Pancreas (tissue), 10 donors: Measurements from ENCODE around the gene CD83. TPM values are rescaled to one million over a fixed set of nuclear protein-coding genes. Genes with fewer than 3 reads are reported as not detected.

ENCODE experiments used
- ATAC-seq, 4 donors: fragments of 200-7000 bp; cut with Tn5 transposase; one replicate each; pipeline versions ENCODE4 v1.8.0 to v1.9.1; 2020; ENCODE audit warnings: mild to moderate bottlenecking in 4 of 4, moderate library complexity in 4 of 4
- DNase-seq, 6 donors: peaks; one replicate each; pipeline ENCODE4 v3.0.0-alpha.2; 2020
- FAIRE-seq: peaks from 2 replicates; lab custom pipeline; 2012; peaks lifted over from hg19 to GRCh38; lab: Jason Lieb, UNC
- H3K27ac ChIP-seq, 4 donors: fragments of 200-600 bp; sonication (generic); 1 replicate in 3 of 4; 2 replicates in 1 of 4; pipeline versions ENCODE4 v1.5.0 to v1.8.0; 2020
- H3K27me3 ChIP-seq, 4 donors: fragments of 200-600 bp; one replicate each; pipeline ENCODE4 v1.8.0; 2021
- H3K36me3 ChIP-seq, 3 donors: fragments of 200-600 bp; sonication (generic) in 1 of 3; one replicate each; pipeline versions ENCODE4 v1.5.0 to v1.8.0; 2020 to 2021
- H3K4me1 ChIP-seq, 3 donors: fragments of 200-600 bp; one replicate each; pipeline ENCODE4 v1.8.0; 2021
- H3K4me3 ChIP-seq, 4 donors: fragments of 200-600 bp; sonication (generic) in 2 of 4; one replicate each; pipeline versions ENCODE4 v1.5.0 to v1.8.0; 2020 to 2021
- H3K9me3 ChIP-seq, 4 donors: fragments of 200-600 bp; one replicate each; pipeline ENCODE4 v1.8.0; 2021
- WGBS, 2 donors: extraction: QIAGEN DNeasy Blood & Tissue Kit; methylation state at CpG; one replicate each; pipeline ENCODE4 v1.1.7; 2013; 5-methylcytosine and 5-hydroxymethylcytosine counted together
- intact Hi-C, 3 donors: fragments of 100-400 bp; cut with DNase I; formaldehyde crosslinking; loops; one replicate each; pipeline versions ENCODE4 v1.11.1 to v1.14.2; 2022
- polyA plus RNA-seq, 2 donors: library from polyadenylated mRNA; stranded (reverse); fragments of 200-250 nt; gene quantifications; one replicate each; pipeline ENCODE4 v1.2.3, GENCODE V29; 2013
- total RNA-seq, 6 donors: library from RNA; stranded (reverse); fragmentation: NEBNext Ultra II Directional in 4 of 6; extraction: Animal tissue kit (Norgen Biotek cat#: 25700) in 4 of 6; gene quantifications; one replicate each; pipeline versions ENCODE4 v1.2.1 to v1.2.4, GENCODE V29; 2021 to 2023
- TF ChIP-seq, protein P1 (sequence below), 4 donors: fragments of 200-600 bp; sonication (generic) in 3 of 4; IDR thresholded peaks; one replicate each; pipeline versions ENCODE4 v1.5.0 to v1.8.0; 2021; ENCODE audit warnings: antibody characterized with exemption in 4 of 4
- donor health status: healthy with polysubstance abuse.
- donor health status: DM: no; HTN: no; CAD: no; lungs with moderate emphysema.
- donor health status: DM: no; HTN: no; CAD: no.
- donor health status: control.
- donor health status: control.
- donor health status: Bipolar disorder and iron deficiency.
- donor health status: DM: yes; HTN: yes; CAD: no.
- donor health status: DM: no; HTN: no; CAD: no.
- donor health status: DM: no; HTN: no; CAD: no.
- donor health status: DM: yes; HTN: yes; CAD: no.

CD83 gene
- total and polyA plus RNA-seq, 8 donors: 0.72 to 5.1 (median 1.3) TPM

DNA sequence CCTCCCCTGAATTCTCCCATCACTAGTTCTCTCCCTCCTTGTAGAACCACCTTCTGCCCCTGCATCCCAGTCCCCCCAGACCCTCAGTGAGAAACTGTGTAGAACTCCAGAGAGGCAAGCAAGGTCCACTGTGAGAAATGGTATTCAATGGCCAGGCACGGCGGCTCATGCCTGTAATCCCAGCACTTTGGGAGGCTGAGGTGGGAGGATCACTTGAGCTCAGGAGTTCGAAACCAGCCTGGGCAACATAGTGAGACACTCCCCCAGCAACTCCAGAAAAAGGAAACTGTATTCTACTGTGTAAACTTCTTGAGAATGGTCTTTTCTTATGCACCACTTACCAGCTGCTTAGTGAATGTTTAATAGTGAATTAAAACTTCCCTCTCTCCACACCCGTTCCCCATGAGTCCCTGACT is 8.2 kb upstream of the CD83 start:
- Histone ChIP-seq H3K4me3 (no peak overlapping the region), H3K9me3 (no peaks in the 10 kb centered on the region), H3K27me3 (no peaks in the 10 kb centered on the region), H3K4me1 (no peaks in the 10 kb centered on the region), H3K36me3 (no peaks in the 10 kb centered on the region), H3K27ac (no peak overlapping the region)
- TF ChIP-seq, protein P1, sequence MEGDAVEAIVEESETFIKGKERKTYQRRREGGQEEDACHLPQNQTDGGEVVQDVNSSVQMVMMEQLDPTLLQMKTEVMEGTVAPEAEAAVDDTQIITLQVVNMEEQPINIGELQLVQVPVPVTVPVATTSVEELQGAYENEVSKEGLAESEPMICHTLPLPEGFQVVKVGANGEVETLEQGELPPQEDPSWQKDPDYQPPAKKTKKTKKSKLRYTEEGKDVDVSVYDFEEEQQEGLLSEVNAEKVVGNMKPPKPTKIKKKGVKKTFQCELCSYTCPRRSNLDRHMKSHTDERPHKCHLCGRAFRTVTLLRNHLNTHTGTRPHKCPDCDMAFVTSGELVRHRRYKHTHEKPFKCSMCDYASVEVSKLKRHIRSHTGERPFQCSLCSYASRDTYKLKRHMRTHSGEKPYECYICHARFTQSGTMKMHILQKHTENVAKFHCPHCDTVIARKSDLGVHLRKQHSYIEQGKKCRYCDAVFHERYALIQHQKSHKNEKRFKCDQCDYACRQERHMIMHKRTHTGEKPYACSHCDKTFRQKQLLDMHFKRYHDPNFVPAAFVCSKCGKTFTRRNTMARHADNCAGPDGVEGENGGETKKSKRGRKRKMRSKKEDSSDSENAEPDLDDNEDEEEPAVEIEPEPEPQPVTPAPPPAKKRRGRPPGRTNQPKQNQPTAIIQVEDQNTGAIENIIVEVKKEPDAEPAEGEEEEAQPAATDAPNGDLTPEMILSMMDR (IDR thresholded peaks at IDR 0.05): no peak
- ATAC-seq (no peak), DNase-seq (no peak), FAIRE-seq (no peak)
- intact Hi-C loops: no loop called here
- WGBS, 2 donors: 70 to 89% methylated on average over 4 of the region's 4 CpGs

DNA sequence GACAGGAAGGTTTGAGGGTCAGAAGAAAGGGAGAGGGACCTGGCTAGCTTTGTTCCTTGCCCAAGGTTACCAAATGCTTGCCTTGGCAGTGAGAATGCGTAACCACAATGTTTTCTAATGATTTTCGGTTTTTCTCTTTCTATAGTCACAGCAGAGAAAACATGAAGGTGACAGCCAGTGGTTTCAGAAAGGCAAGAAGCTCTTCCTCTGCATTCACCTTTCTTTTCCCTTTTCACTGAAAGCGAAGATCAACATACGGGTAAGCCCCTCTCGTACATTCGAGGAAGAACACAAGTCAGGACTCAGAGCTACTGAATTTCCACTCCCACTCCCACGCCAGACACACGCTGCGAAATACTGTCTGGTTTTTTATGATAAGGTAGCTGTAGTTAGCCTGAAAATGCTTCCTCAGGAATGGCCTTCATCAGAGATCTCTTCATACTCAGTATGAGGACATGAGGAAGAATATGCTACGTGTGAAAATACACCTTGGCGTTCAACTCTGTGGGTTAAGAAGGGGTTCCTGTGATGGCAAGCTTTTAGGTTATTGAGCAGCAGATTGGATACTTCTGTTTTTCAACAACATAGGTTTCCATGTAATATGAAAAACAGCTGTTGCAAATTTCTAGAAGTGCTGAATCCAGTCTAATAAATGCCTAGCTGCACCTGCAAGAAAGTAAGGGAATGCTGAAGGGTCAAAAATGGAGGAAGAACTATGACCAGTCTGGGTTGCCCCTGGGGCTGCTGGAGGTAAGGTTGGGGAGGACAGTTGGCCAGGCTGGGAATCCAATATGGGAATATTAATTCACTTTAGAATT is 7.4 kb upstream of the CD83 start:
- no peak for ATAC-seq
- no peak overlapping the region for H3K4me3 ChIP-seq
- H3K9me3 ChIP-seq: no peaks in the 10 kb centered on the region
- TF ChIP-seq, protein P1 (IDR thresholded peaks at IDR 0.05): no peak
- FAIRE-seq: no peak
- H3K27me3 ChIP-seq: no peaks in the 10 kb centered on the region
- H3K27ac ChIP-seq: no peak overlapping the region
- intact Hi-C loops: no loop called here
- H3K36me3 ChIP-seq: no peaks in the 10 kb centered on the region
- H3K4me1 ChIP-seq: no peaks in the 10 kb centered on the region
- 78 to 86% methylated on average over 11 of the region's 11 CpGs for WGBS, 2 donors
- DNase-seq: no peak

DNA sequence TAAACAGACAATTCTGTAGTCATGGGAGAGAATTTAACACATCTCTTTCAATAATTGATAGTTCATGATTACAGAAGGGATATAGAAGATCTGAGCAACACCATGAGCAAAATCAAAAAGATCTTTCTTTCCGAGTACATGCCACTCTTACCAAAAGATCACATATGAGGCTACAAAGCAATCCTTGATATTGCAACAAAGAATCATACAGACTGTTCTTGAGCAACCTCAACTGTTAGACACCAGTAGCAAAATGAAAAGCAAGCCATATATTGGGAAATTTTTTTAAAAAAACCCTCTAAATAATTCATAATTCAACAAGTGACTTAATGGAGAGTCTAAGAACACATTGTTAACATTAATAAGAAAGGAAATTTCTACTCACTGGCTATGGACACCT is 3.6 kb upstream of the CD83 start:
- ATAC-seq (no peak), FAIRE-seq (no peak), DNase-seq (no peak)
- H3K36me3 ChIP-seq: no peaks in the 10 kb centered on the region
- no peak overlapping the region for H3K4me3 ChIP-seq
- no peak overlapping the region for H3K27ac ChIP-seq
- intact Hi-C loops: no loop called here
- 85 to 88% methylated on average over 1 of the region's 1 CpG for WGBS, 2 donors
- peaks cover 0 to 3% (median 0%) of the 10 kb centered on the region in 3 donors for H3K4me1 ChIP-seq
- H3K27me3 ChIP-seq: no peaks in the 10 kb centered on the region
- no peaks in the 10 kb centered on the region for H3K9me3 ChIP-seq
- TF ChIP-seq, protein P1 (IDR thresholded peaks at IDR 0.05): no peak

DNA sequence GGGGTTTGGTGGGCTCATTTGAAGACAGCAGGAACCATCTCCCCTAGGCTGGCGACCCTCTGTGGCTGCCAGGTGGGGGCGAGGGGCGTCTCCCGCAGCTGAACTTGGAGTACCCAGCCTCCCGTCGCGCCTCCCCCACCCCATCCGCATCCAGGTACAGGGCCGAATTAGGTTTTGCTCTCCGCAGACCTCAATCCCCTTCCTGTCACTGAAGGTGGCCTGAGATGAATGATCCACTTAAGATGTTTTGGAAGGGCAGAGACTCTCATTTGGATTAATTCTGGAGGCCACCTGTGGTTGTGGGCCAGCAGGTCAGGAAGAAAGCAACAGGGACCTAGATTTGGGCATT is 493 bp downstream of the CD83 start:
- WGBS, 2 donors: 22 to 26% methylated on average over 10 of the region's 10 CpGs
- Histone ChIP-seq H3K36me3 (no peaks in the 10 kb centered on the region), H3K9me3 (no peaks in the 10 kb centered on the region), H3K27me3 (no peaks in the 10 kb centered on the region), H3K4me3 (peak overlapping the region; percentile 56 to 75 (median 67)), H3K27ac (peak overlapping the region in 2 of 4 donors; percentile 44 to 58), H3K4me1 (peaks cover 0 to 3% (median 0%) of the 10 kb centered on the region in 3 donors)
- FAIRE-seq: no peak
- TF ChIP-seq, protein P1 (IDR thresholded peaks at IDR 0.05): no peak
- intact Hi-C loops: no loop called here
- peak; percentile 8 to 19 (median 14) for ATAC-seq
- DNase-seq: no peak

GRCh38 chr6:14118446-14118845 is 874 bp downstream of the CD83 start:
- Histone ChIP-seq H3K9me3 (no peaks in the 10 kb centered on the region), H3K27me3 (no peaks in the 10 kb centered on the region), H3K4me1 (peaks cover 0 to 3% (median 0%) of the 10 kb centered on the region in 3 donors), H3K27ac (no peak overlapping the region), H3K36me3 (no peaks in the 10 kb centered on the region), H3K4me3 (peak overlapping the region in 2 of 4 donors; percentile 64 to 75)
- TF ChIP-seq, protein P1 (IDR thresholded peaks at IDR 0.05): no peak
- no peak for FAIRE-seq
- 96 to 97% methylated on average over 2 of the region's 2 CpGs for WGBS, 2 donors
- no peak for ATAC-seq
- intact Hi-C loops: no loop called here
- DNase-seq: no peak
